C4-2B (cell line): ENCODE results near the gene PTPRN2.

Experiments used
- CTCF ChIP-seq: fragments of 450-650 bp; conservative IDR thresholded peaks from 2 replicates; pipeline ENCODE4 v1.5.1; 2017; ENCODE audit warnings: mild to moderate bottlenecking
- ZFX ChIP-seq: fragments of 450-650 bp; IDR thresholded peaks from 2 replicates; pipeline ENCODE4 v1.6.1; 2017

- no peak for TF ChIP-seq CTCF
- no peak for TF ChIP-seq ZFX
Measured at GRCh38 chr7:158191671-158192070, 396.0 kb downstream of the PTPRN2 start.
